PC-9 (cell line): ENCODE measurements around the gene AGAP1.

Source experiments
- CTCF ChIP-seq: fragments of 200-600 bp; sonication (generic); conservative IDR thresholded peaks from 2 replicates; pipeline ENCODE4 v1.6.1; 2017; ENCODE audit warnings: mixed run types, antibody characterized with exemption, mild to moderate bottlenecking, moderate library complexity
- EZH2 ChIP-seq: fragments of 200-600 bp; sonication (generic); IDR thresholded peaks from 2 replicates; pipeline ENCODE4 v1.8.0; 2017; ENCODE audit warnings: antibody characterized with exemption, low read depth

GRCh38 chr2:236123716-236124115 is 629.9 kb downstream of the AGAP1 start:
- TF ChIP-seq CTCF (no peak), EZH2 (no peak)
